Endothelial cell of umbilical vein (primary cell): ENCODE measurements around the gene RALGPS1. TPM values are rescaled to one million over a fixed set of nuclear protein-coding genes. Genes with fewer than 3 reads are reported as not detected.

Source experiments
- BruUV-seq: library from RNA; stranded (reverse); fragments of 400-500 nt; replicated peaks from 2 replicates; lab custom pipeline; 2021; lab: Mats Ljungman, UMichigan
- CTCF ChIA-PET: fragments of 300-600, 350-600 bp; sonication (Branson Sonifier 250); formaldehyde crosslinking; loops from one replicate; lab custom pipeline; 2021; ENCODE audit warnings: antibody characterized with exemption, inconsistent platforms; lab: Charles Lee
- POLR2A ChIA-PET: fragments of 300-600, 350-600 bp; sonication (Branson Sonifier 250); formaldehyde crosslinking; loops from one replicate; lab custom pipeline; 2021; ENCODE audit warnings: antibody characterized with exemption, inconsistent platforms; lab: Charles Lee
- DNase-seq: peaks from one replicate; pipeline ENCODE4 v3.0.0-alpha.2; 2011; ENCODE audit warnings: low read depth, low spot score
- FAIRE-seq: peaks from 2 replicates; lab custom pipeline; 2011; peaks lifted over from hg19 to GRCh38; lab: Jason Lieb, UNC
- H2AFZ ChIP-seq: 2 replicates; pipeline ENCODE4 v1.6.0; 2012; ENCODE audit warnings: low read depth, low read length, control low read depth, inconsistent platforms
- H3K27ac ChIP-seq: 2 replicates; pipeline ENCODE4 v1.5.1; 2011; ENCODE audit warnings: low read depth, mild to moderate bottlenecking, control low read depth, low read length, moderate library complexity; ENCODE audit not compliant: insufficient read depth
- H3K27me3 ChIP-seq, 2 experiments: 2 replicates each; pipeline versions ENCODE4 v1.6.0 to v1.6.1; 2011; ENCODE audit warnings: low read length in 2 of 2, mixed read lengths in 1 of 2; ENCODE audit not compliant: control insufficient read depth in 2 of 2, insufficient read depth in 2 of 2
- H3K36me3 ChIP-seq, 2 experiments: 2 replicates in 1 of 2; 3 replicates in 1 of 2; pipeline ENCODE4 v1.5.1; 2011; ENCODE audit warnings: low read length in 2 of 2, mild to moderate bottlenecking in 1 of 2, moderate library complexity in 1 of 2; ENCODE audit not compliant: control insufficient read depth in 2 of 2, insufficient read depth in 2 of 2; ENCODE audit errors: extremely low read depth in 1 of 2
- H3K4me1 ChIP-seq: 3 replicates; pipeline ENCODE4 v1.5.1; 2011; ENCODE audit warnings: mild to moderate bottlenecking, low read length; ENCODE audit not compliant: control insufficient read depth, insufficient read depth; ENCODE audit errors: extremely low read depth
- H3K4me2 ChIP-seq: 2 replicates; pipeline ENCODE4 v1.6.1; 2011; ENCODE audit warnings: low read length, control low read depth, mixed read lengths; ENCODE audit not compliant: insufficient read depth
- H3K4me3 ChIP-seq, 3 experiments: fragments of 200-600 bp in 1 of 3; sonication (generic), shearing (Covaris generic) in 1 of 3; replicated peaks in 1 of 3; 2 replicates each; pipeline ENCODE4 v1.5.1; 2011 to 2016; ENCODE audit warnings: control low read depth in 3 of 3, low read length in 3 of 3, mild to moderate bottlenecking in 2 of 3, inconsistent platforms in 1 of 3, low read depth in 1 of 3, moderate library complexity in 1 of 3; ENCODE audit not compliant: insufficient read depth in 1 of 3
- H3K79me2 ChIP-seq: 2 replicates; pipeline ENCODE4 v1.6.0; 2012; ENCODE audit warnings: low read length, inconsistent platforms; ENCODE audit not compliant: control insufficient read depth, insufficient read depth
- H3K9ac ChIP-seq: replicated peaks from 2 replicates; pipeline ENCODE3; 2011; ENCODE audit warnings: low read length, control low read depth; ENCODE audit not compliant: insufficient read depth; ENCODE audit errors: extremely low read depth
- H3K9me1 ChIP-seq: replicated peaks from 3 replicates; pipeline ENCODE4 v1.6.0; 2011; ENCODE audit warnings: mild to moderate bottlenecking, low read length; ENCODE audit not compliant: control insufficient read depth, insufficient read depth; ENCODE audit errors: extremely low read depth
- H3K9me3 ChIP-seq: replicated peaks from 2 replicates; pipeline ENCODE4 v1.5.1; 2012; ENCODE audit warnings: low read length, inconsistent platforms; ENCODE audit not compliant: control insufficient read depth, insufficient read depth
- H4K20me1 ChIP-seq: replicated peaks from 2 replicates; pipeline ENCODE3; 2011; ENCODE audit warnings: mild to moderate bottlenecking, low read length; ENCODE audit not compliant: control insufficient read depth, insufficient read depth; ENCODE audit errors: extremely low read depth
- EZH2 ChIP-seq: IDR thresholded peaks from 2 replicates; pipeline ENCODE4 v1.6.1; 2012; ENCODE audit warnings: borderline replicate concordance, low read depth, mild to moderate bottlenecking, moderate library complexity, low read length, inconsistent platforms; ENCODE audit not compliant: severe bottlenecking
- FOS ChIP-seq: IDR thresholded peaks from 2 replicates; pipeline ENCODE4 v1.6.1; 2011; ENCODE audit warnings: mild to moderate bottlenecking, low read length, moderate library complexity, borderline replicate concordance; ENCODE audit not compliant: insufficient read depth
- GATA2 ChIP-seq: IDR thresholded peaks from 2 replicates; pipeline ENCODE4 v1.7.0; 2011; ENCODE audit warnings: low read depth, mild to moderate bottlenecking, moderate library complexity, mixed read lengths, low read length; ENCODE audit not compliant: insufficient read length, insufficient read depth
- JUN ChIP-seq: IDR thresholded peaks from 2 replicates; pipeline ENCODE4 v1.6.1; 2011; ENCODE audit warnings: borderline replicate concordance, low read depth; ENCODE audit not compliant: insufficient read length, insufficient read depth
- MYC ChIP-seq: IDR thresholded peaks from one replicate; pipeline ENCODE4 v1.6.1; 2011; ENCODE audit warnings: mild to moderate bottlenecking, low read depth, low read length
- POLR2A ChIP-seq: IDR thresholded peaks from 2 replicates; pipeline ENCODE4 v1.6.1; 2012; ENCODE audit warnings: low read depth, mild to moderate bottlenecking, control low read depth, low read length
- POLR2AphosphoS5 ChIP-seq: IDR thresholded peaks from 2 replicates; pipeline ENCODE4 v1.6.1; 2012; ENCODE audit warnings: low read depth, mild to moderate bottlenecking, control low read depth, low read length, moderate library complexity; ENCODE audit not compliant: insufficient read depth
- dilution Hi-C: fragments of 300-500 bp; cut with MboI; formaldehyde crosslinking; loops from one replicate; pipeline ENCODE4 v1.15.0; 2019; ENCODE audit warnings: low sequenced_read_pairs; ENCODE audit not compliant: extremely low pct_ligation_motif_present
- intact Hi-C: fragments of 100-400 bp; cut with micrococcal nuclease; formaldehyde crosslinking; loops from one replicate; pipeline ENCODE4 v1.10.0; 2022
- polyA plus RNA-seq, 4 experiments: library from polyadenylated mRNA; depleted of rRNA in 3 of 4; stranded (reverse) in 3 of 4; unstranded in 1 of 4; fragments of >200 nt; gene quantifications; 2 replicates each; pipeline versions ENCODE4 v1.2.1 to v1.2.3, GENCODE V29; 2011 to 2012; ENCODE audit warnings: missing spikeins in 1 of 4
- total RNA-seq: library from RNA; stranded (reverse); gene quantifications from 2 replicates; pipeline ENCODE4 v1.2.3, GENCODE V29; 2021
- TF ChIP-seq, protein P1 (sequence below): IDR thresholded peaks from 2 replicates; pipeline ENCODE4 v1.6.1; 2011; ENCODE audit not compliant: insufficient read depth, insufficient read length
- TF ChIP-seq, protein P2 (sequence below), 2 donors: IDR thresholded peaks; 1 replicate in 1 of 2; 2 replicates in 1 of 2; pipeline ENCODE4 v1.5.1; 2011; ENCODE audit warnings: low read length in 2 of 2, mild to moderate bottlenecking in 2 of 2, moderate library complexity in 2 of 2, control low read depth in 1 of 2, inconsistent platforms in 1 of 2, low read depth in 1 of 2; ENCODE audit not compliant: insufficient read depth in 1 of 2; ENCODE audit errors: extremely low read depth in 1 of 2

RALGPS1 gene
- total and polyA plus RNA-seq, 2 donors (not counting 3 experiments of a cell fraction or from before 2014, with no cell fraction given) = 3.8 to 5.5 TPM

DNA sequence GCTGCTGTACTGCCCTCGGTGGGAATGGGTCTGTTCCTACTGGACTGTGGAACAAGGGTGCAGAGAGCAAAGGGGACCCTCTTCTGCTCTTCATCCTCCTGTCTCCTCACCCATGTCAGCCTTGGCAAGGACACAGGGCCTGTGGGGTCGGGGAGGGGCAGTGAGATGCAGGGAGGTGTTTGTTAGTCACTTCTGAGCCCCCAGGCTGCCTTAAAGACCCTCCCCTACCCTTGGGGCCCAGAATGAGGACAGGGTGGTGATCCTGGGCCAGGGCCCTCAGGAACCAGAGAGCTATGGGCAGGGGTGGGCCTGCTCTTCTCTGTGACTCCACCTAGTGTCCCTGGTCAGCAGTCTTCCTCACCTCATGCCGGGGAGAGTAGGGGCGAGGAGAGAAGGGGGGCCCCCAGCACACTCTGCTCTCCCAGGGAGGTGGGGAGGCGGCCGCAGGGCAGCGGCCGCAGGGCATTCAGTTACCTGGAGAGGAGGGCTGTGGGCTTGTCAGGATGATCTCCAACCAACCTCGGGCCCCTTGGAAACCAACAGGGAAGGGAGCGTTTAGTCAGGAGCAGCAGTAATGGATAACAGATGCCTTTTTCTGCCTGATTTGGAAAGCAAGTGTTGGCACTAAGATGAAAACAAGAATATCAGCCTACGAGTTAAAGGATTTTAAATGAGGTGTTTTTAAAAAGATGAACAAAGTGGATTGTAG, 288.0 kb downstream of the RALGPS1 start:
- intact Hi-C loops = no loop called here
- no peak overlapping the region for H3K4me2 ChIP-seq
- no peak for FAIRE-seq

More for the DNA sequence above, 288.0 kb downstream of the RALGPS1 start:
- dilution Hi-C loops = no loop called here
- Histone ChIP-seq H3K9me1 (no peaks in the 10 kb centered on the region), H3K9ac (no peak overlapping the region), H3K27ac (no peak overlapping the region), H3K36me3 (no peaks in the 10 kb centered on the region), H4K20me1 (no peaks in the 10 kb centered on the region), H3K27me3 (peaks cover 0 to 1% of the 10 kb centered on the region in 2 experiments), H3K4me1 (no peaks in the 10 kb centered on the region), H3K4me3 (no peak overlapping the region), H3K79me2 (no peaks in the 10 kb centered on the region), H3K9me3 (no peaks in the 10 kb centered on the region), H2AFZ (no peak overlapping the region)
- ChIA-PET POLR2A (no interaction called here), CTCF (interaction anchor here (1.6 to 10.9 kb wide), 2 partner anchors 9 to 261 kb away, joined by 3 to 272 read pairs; no protein-coding TSS in a partner anchor)
- no peak for DNase-seq
- no TSS peak for BruUV-seq
- TF ChIP-seq POLR2AphosphoS5 (no peak), MYC (no peak), POLR2A (no peak), JUN (no peak), FOS (no peak), EZH2 (no peak), GATA2 (no peak)
- TF ChIP-seq, protein P1, sequence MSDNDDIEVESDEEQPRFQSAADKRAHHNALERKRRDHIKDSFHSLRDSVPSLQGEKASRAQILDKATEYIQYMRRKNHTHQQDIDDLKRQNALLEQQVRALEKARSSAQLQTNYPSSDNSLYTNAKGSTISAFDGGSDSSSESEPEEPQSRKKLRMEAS = no peak
- TF ChIP-seq, protein P2, sequence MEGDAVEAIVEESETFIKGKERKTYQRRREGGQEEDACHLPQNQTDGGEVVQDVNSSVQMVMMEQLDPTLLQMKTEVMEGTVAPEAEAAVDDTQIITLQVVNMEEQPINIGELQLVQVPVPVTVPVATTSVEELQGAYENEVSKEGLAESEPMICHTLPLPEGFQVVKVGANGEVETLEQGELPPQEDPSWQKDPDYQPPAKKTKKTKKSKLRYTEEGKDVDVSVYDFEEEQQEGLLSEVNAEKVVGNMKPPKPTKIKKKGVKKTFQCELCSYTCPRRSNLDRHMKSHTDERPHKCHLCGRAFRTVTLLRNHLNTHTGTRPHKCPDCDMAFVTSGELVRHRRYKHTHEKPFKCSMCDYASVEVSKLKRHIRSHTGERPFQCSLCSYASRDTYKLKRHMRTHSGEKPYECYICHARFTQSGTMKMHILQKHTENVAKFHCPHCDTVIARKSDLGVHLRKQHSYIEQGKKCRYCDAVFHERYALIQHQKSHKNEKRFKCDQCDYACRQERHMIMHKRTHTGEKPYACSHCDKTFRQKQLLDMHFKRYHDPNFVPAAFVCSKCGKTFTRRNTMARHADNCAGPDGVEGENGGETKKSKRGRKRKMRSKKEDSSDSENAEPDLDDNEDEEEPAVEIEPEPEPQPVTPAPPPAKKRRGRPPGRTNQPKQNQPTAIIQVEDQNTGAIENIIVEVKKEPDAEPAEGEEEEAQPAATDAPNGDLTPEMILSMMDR (IDR thresholded peaks at IDR 0.05; ENCODE audit: extremely low read depth in 1 of 2, insufficient read depth in 1 of 2, low read depth in 1 of 2, low read length in 2 of 2) = no peak
